ENCODE results near the gene ZNF407.

DNA sequence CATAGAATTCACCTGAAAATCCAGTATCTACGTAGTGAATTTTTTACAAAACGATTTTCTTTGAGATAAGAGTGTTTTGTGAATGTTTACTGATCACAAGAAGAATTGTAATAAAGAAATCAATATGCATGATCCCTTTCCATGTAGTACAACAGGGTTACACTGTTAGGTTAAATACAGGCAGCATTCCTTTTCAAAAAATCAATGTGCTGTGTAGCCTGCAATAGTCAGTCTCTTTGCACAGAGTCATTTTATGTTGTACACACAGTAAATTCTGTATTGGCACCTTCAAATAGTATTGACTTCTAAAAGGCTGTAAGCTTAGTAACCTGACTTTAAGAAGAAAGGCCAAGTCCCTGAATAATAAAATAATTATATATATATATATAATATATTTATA lies 63.3 kb downstream of the ZNF407 start:
- no peak for TF ChIP-seq SUZ12 (IDR thresholded peaks at IDR 0.05; ENCODE audit: extremely low read depth, insufficient read depth, insufficient read length)
- no peak for TF ChIP-seq YY1 (IDR thresholded peaks at IDR 0.05; ENCODE audit: insufficient read depth, insufficient read length)
- TF ChIP-seq ZNF274 (IDR thresholded peaks at IDR 0.05; ENCODE audit: low read depth, low read length): no peak

Data from NT2/D1 (cell line).